Activated CD4-positive, alpha-beta T cell treated with anti-CD3 and anti-CD28 coated beads, Interleukin-2, amount 50 U/mL, for 16 hours (primary cell): ENCODE data around the gene SMYD3.

ENCODE experiments used
- DNase-seq: peaks from one replicate; pipeline ENCODE4 v3.0.0-alpha.2; 2020

The SMYD3 gene

GRCh38 chr1:246506674-246507481 is at the start of gene SMYD3:
Gene SMYD3 (minus strand): TSS chr1:246507279.
- DNase-seq, result peak; percentile 88

- DNase-seq, result no peak
Measured at GRCh38 chr1:246554201-246554600, 47.1 kb upstream of the SMYD3 start.

GRCh38 chr1:246552110-246552509 is 45.0 kb upstream of the SMYD3 start:
- no peak for DNase-seq

- DNase-seq, result no peak
Measured at GRCh38 chr1:246550402-246550801, 43.3 kb upstream of the SMYD3 start.

- no peak for DNase-seq
Measured at GRCh38 chr1:246549665-246550064, 42.6 kb upstream of the SMYD3 start.

GRCh38 chr1:246544001-246544400 is 36.9 kb upstream of the SMYD3 start:
- no peak for DNase-seq

GRCh38 chr1:246540738-246541491 is 33.8 kb upstream of the SMYD3 start:
- no peak for DNase-seq

GRCh38 chr1:246537887-246538286 is 30.8 kb upstream of the SMYD3 start:
- DNase-seq, result no peak

GRCh38 chr1:246537441-246537840 is 30.4 kb upstream of the SMYD3 start:
- DNase-seq, result no peak

GRCh38 chr1:246534114-246534513 is 27.0 kb upstream of the SMYD3 start:
- DNase-seq, result no peak

GRCh38 chr1:246533371-246533905 is 26.4 kb upstream of the SMYD3 start:
- no peak for DNase-seq

GRCh38 chr1:246532519-246532918 is 25.4 kb upstream of the SMYD3 start:
- no peak for DNase-seq

- DNase-seq, result no peak
Measured at GRCh38 chr1:246530482-246530881, 23.4 kb upstream of the SMYD3 start.

GRCh38 chr1:246528933-246529731 is 22.1 kb upstream of the SMYD3 start:
- DNase-seq, result no peak

- no peak for DNase-seq
Measured at GRCh38 chr1:246527402-246528088, 20.5 kb upstream of the SMYD3 start.

- DNase-seq, result no peak
Measured at GRCh38 chr1:246526915-246527314, 19.8 kb upstream of the SMYD3 start.

GRCh38 chr1:246526380-246526779 is 19.3 kb upstream of the SMYD3 start:
- no peak for DNase-seq

GRCh38 chr1:246519514-246519913 is 12.4 kb upstream of the SMYD3 start:
- DNase-seq, result no peak

GRCh38 chr1:246518456-246519205 is 11.6 kb upstream of the SMYD3 start:
- DNase-seq, result no peak

GRCh38 chr1:246517391-246517790 is 10.3 kb upstream of the SMYD3 start:
- DNase-seq, result no peak

GRCh38 chr1:246516126-246516525 is 9.0 kb upstream of the SMYD3 start:
- DNase-seq, result no peak
